ENCODE data around the gene ARHGAP4.
A peak's percentile ranks its signal among the peaks of the same experiment; 100 is the strongest.

The ARHGAP4 gene

GRCh38 chrX:153963546-153963945 lies 37.5 kb upstream of the ARHGAP4 start:
- no peak for DNase-seq (ENCODE audit: low read depth)

GRCh38 chrX:153961292-153961691 lies 35.2 kb upstream of the ARHGAP4 start:
- DNase-seq (ENCODE audit: low read depth) = no peak

- no peak for DNase-seq (ENCODE audit: low read depth)
Measured at GRCh38 chrX:153960786-153961185, 34.7 kb upstream of the ARHGAP4 start.

- DNase-seq (ENCODE audit: low read depth) = no peak
Measured at GRCh38 chrX:153960077-153960476, 34.0 kb upstream of the ARHGAP4 start.

- DNase-seq (ENCODE audit: low read depth) = no peak
Measured at GRCh38 chrX:153959649-153960048, 33.6 kb upstream of the ARHGAP4 start.

- no peak for DNase-seq (ENCODE audit: low read depth)
Measured at GRCh38 chrX:153958605-153959004, 32.5 kb upstream of the ARHGAP4 start.

GRCh38 chrX:153957224-153957623 lies 31.2 kb upstream of the ARHGAP4 start:
- DNase-seq (ENCODE audit: low read depth) = no peak

- DNase-seq (ENCODE audit: low read depth) = no peak
Measured at GRCh38 chrX:153956044-153956907, 30.2 kb upstream of the ARHGAP4 start.

GRCh38 chrX:153955228-153955732 lies 29.2 kb upstream of the ARHGAP4 start:
- DNase-seq (ENCODE audit: low read depth) = no peak

GRCh38 chrX:153954558-153955227 lies 28.6 kb upstream of the ARHGAP4 start:
- DNase-seq (ENCODE audit: low read depth) = no peak

GRCh38 chrX:153953892-153954557 lies 28.0 kb upstream of the ARHGAP4 start:
- DNase-seq (ENCODE audit: low read depth) = no peak

- peak; percentile 63 for DNase-seq (ENCODE audit: low read depth)
Measured at GRCh38 chrX:153953342-153953830, 27.3 kb upstream of the ARHGAP4 start.

GRCh38 chrX:153952373-153953026 lies 26.4 kb upstream of the ARHGAP4 start:
- no peak for DNase-seq (ENCODE audit: low read depth)

- DNase-seq (ENCODE audit: low read depth) = no peak
Measured at GRCh38 chrX:153951683-153952372, 25.8 kb upstream of the ARHGAP4 start.

- DNase-seq (ENCODE audit: low read depth) = no peak
Measured at GRCh38 chrX:153950127-153950526, 24.1 kb upstream of the ARHGAP4 start.

- no peak for DNase-seq (ENCODE audit: low read depth)
Measured at GRCh38 chrX:153948847-153949805, 23.1 kb upstream of the ARHGAP4 start.

GRCh38 chrX:153948002-153948466 lies 22.0 kb upstream of the ARHGAP4 start:
- DNase-seq (ENCODE audit: low read depth) = no peak

- DNase-seq (ENCODE audit: low read depth) = peak; percentile 57
Measured at GRCh38 chrX:153947009-153947769, 21.1 kb upstream of the ARHGAP4 start.

Measured in activated T-helper 1 cell treated with Interleukin-2 at 50 U/mL for 16 hours (primary cell).